Activated CD8-positive, alpha-beta memory T cell treated with anti-CD3 and anti-CD28 coated beads for 48 hours (primary cell): ENCODE measurements around the gene PAQR8.
"Not testable (repeated sequence)": the region's sequence is repeated elsewhere in the genome, so short reads cannot be mapped to it uniquely, and the experiment has no call there.

Experiments
- DNase-seq, 3 experiments: peaks; one replicate each; pipeline ENCODE4 v3.0.0-alpha.2; 2020; ENCODE audit warnings: low read depth in 2 of 3, low spot score in 2 of 3

The PAQR8 gene

GRCh38 chr6:52409499-52409898 lies 47.5 kb downstream of the PAQR8 start:
- DNase-seq: no peak

- DNase-seq: no peak
These were observed 49.0 kb downstream of the PAQR8 start for GRCh38 chr6:52410979-52411378.

- DNase-seq: no peak
These were observed 50.0 kb downstream of the PAQR8 start for GRCh38 chr6:52411911-52412310.

GRCh38 chr6:52415333-52415732 lies 53.4 kb downstream of the PAQR8 start:
- no peak for DNase-seq

GRCh38 chr6:52415917-52416628 lies 54.1 kb downstream of the PAQR8 start:
- no peak for DNase-seq

- DNase-seq: no peak
These were observed 54.7 kb downstream of the PAQR8 start for GRCh38 chr6:52416629-52417151.

GRCh38 chr6:52417675-52418111 lies 55.7 kb downstream of the PAQR8 start:
- no peak for DNase-seq

GRCh38 chr6:52418606-52419005 lies 56.7 kb downstream of the PAQR8 start:
- no peak for DNase-seq

- peak; percentile 92 to 97 (median 95) for DNase-seq
These were observed 58.1 kb downstream of the PAQR8 start, which contains the start of gene EFHC1 for GRCh38 chr6:52419809-52420667. Gene EFHC1 (plus strand): TSS chr6:52420342. CDS start chr6:52420411, 69 bp downstream.

- no peak for DNase-seq
These were observed 58.9 kb downstream of the PAQR8 start for GRCh38 chr6:52420668-52421358.

- DNase-seq: no peak
These were observed 60.2 kb downstream of the PAQR8 start for GRCh38 chr6:52422156-52422555.

GRCh38 chr6:52423448-52423847 lies 61.5 kb downstream of the PAQR8 start:
- no peak for DNase-seq

GRCh38 chr6:52423971-52424381 lies 62.0 kb downstream of the PAQR8 start:
- no peak for DNase-seq

- DNase-seq: no peak
These were observed 62.6 kb downstream of the PAQR8 start for GRCh38 chr6:52424513-52424912.

GRCh38 chr6:52426667-52427066 lies 64.7 kb downstream of the PAQR8 start:
- DNase-seq: no peak

GRCh38 chr6:52433294-52433693 lies 71.3 kb downstream of the PAQR8 start:
- DNase-seq: not testable (repeated sequence)

- no peak for DNase-seq
These were observed 73.4 kb downstream of the PAQR8 start for GRCh38 chr6:52435345-52435744.

GRCh38 chr6:52438926-52439325 lies 77.0 kb downstream of the PAQR8 start:
- DNase-seq: no peak

- no peak for DNase-seq
These were observed 92.6 kb downstream of the PAQR8 start for GRCh38 chr6:52454556-52454955.

GRCh38 chr6:52457096-52457495 lies 95.1 kb downstream of the PAQR8 start:
- DNase-seq: no peak
